Coronary artery (tissue), 2 donors: ENCODE results near the gene BMP2.
A peak's percentile ranks its signal among the peaks of the same experiment; 100 is the strongest.

ENCODE experiments used
- DNase-seq: peaks from one replicate; pipeline ENCODE4 v3.0.0-alpha.2; 2017; ENCODE audit warnings: low spot score
- H3K27ac ChIP-seq, 2 donors: fragments of 200-600 bp; sonication (generic); one replicate each; pipeline ENCODE4 v1.5.1; 2016 to 2019
- H3K4me3 ChIP-seq: fragments of 200-600 bp; sonication (generic); 2 replicates; pipeline ENCODE4 v1.5.1; 2016; ENCODE audit warnings: mild to moderate bottlenecking, moderate library complexity
- CTCF ChIP-seq: fragments of 200-600 bp; sonication (generic); IDR thresholded peaks from one replicate; pipeline ENCODE4 v1.5.1; 2019; ENCODE audit warnings: antibody characterized with exemption

BMP2 gene

DNA sequence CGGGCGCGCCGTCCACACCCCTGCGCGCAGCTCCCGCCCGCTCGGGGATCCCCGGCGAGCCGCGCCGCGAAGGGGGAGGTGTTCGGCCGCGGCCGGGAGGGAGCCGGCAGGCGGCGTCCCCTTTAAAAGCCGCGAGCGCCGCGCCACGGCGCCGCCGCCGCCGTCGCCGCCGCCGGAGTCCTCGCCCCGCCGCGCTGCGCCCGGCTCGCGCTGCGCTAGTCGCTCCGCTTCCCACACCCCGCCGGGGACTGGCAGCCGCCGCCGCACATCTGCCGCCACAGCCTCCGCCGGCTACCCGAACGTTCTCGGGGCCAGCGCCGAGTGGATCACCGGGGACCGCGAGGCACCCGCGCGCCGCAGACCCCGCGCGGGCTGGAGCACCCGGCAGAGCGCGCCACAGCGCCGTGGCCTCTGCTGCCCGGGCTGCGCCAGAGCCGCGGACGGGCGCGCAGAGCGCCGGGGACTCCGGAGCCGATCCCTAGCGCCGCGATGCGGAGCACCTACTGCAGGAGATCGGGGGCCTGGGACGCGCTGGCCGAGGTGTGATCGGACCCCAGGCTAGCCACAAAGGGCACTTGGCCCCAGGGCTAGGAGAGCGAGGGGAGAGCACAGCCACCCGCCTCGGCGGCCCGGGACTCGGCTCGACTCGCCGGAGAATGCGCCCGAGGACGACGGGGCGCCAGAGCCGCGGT lies at the start of gene BMP2:
Gene BMP2, plus strand, starts transcription at position 151 of the 692 bp plus-strand sequence. CDS start 2,441 bp downstream, outside the sequence.
- no peak for TF ChIP-seq CTCF
- peak; percentile 77 for DNase-seq
- peak within 1 kb of the TSS; percentile 82 for H3K4me3 ChIP-seq
- H3K27ac ChIP-seq, result peak within 1 kb of the TSS; percentile 82 to 90

GRCh38 chr20:6718662-6719368 lies 48.7 kb upstream of the BMP2 start:
- H3K27ac ChIP-seq, result no peak overlapping the region
- no peak for TF ChIP-seq CTCF
- DNase-seq, result no peak
- H3K4me3 ChIP-seq, result no peak overlapping the region

- Histone ChIP-seq H3K4me3 (no peak overlapping the region), H3K27ac (no peak overlapping the region)
- TF ChIP-seq CTCF, result no peak
- no peak for DNase-seq
These were observed 48.1 kb upstream of the BMP2 start for GRCh38 chr20:6719369-6719721.

DNA sequence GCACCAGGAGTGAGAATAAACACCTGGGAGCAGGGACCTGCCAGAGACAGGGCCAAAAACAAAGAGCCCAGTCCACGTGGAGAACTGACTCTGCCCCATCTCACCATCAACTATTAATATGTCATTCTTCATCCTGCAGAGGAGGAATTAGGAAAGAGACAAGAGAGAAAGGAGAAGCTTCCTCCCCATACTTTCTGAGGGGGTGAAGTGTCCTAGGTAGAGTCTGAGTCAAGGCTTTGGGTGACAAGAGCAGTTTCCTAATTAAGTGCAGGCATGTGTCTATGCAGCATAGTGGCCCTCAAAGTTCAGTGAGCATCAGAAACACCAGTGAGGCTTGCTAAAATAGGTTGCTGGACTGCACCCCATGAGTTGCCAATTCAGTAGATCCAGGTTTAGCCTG lies 40.7 kb upstream of the BMP2 start:
- H3K4me3 ChIP-seq, result no peak overlapping the region
- no peak for TF ChIP-seq CTCF
- H3K27ac ChIP-seq, result no peak overlapping the region
- no peak for DNase-seq

- no peak overlapping the region for H3K27ac ChIP-seq
- no peak for DNase-seq
- no peak for TF ChIP-seq CTCF
- no peak overlapping the region for H3K4me3 ChIP-seq
These were observed 36.7 kb upstream of the BMP2 start for GRCh38 chr20:6730672-6731328.

DNA sequence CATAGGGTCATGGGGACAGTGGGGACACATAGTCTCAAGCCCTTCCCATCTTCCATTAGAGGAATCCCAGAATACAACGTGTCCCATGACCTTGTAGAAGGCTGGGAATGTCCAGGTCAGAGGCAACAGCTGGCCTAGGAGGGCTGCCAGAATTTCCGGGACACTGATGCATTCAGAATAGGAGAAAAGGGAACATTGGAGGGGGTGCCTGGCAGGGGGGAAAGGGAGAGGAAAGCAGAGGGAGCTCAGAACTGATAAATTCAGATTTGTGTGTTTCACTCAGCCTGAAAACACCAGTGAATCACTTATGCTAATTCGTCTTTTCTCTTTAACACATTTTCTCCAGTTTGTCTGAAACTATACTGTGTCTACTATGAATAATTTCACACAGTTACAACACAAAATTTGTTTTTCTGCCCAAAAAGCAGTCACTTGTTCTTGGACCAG lies 35.5 kb upstream of the BMP2 start:
- TF ChIP-seq CTCF, result no peak
- H3K4me3 ChIP-seq, result no peak overlapping the region
- no peak overlapping the region for H3K27ac ChIP-seq
- DNase-seq, result no peak
